Ascending aorta (tissue), 2 donors: ENCODE results near the gene GSTA1. TPM values are rescaled to one million over a fixed set of nuclear protein-coding genes. Genes with fewer than 3 reads are reported as not detected.
"Not testable (repeated sequence)": the region's sequence is repeated elsewhere in the genome, so short reads cannot be mapped to it uniquely, and the experiment has no call there.

ENCODE experiments used
- DNase-seq, 2 donors: peaks; one replicate each; pipeline ENCODE4 v3.0.0-alpha.2; 2019; ENCODE audit warnings: low spot score in 2 of 2
- H3K27ac ChIP-seq, 2 donors: fragments of 200-600 bp; sonication (generic); one replicate each; pipeline ENCODE4 v1.5.1; 2016 to 2017; ENCODE audit warnings: mild to moderate bottlenecking in 1 of 2
- H3K27me3 ChIP-seq: fragments of 200-600 bp; sonication (generic); one replicate; pipeline ENCODE4 v1.5.1; 2017
- H3K36me3 ChIP-seq, 2 donors: fragments of 200-600 bp; sonication (generic); one replicate each; pipeline ENCODE4 v1.5.1; 2016
- H3K4me1 ChIP-seq, 2 donors: fragments of 200-600 bp; sonication (generic); one replicate each; pipeline ENCODE4 v1.5.1; 2016 to 2017; ENCODE audit warnings: mild to moderate bottlenecking in 1 of 2
- H3K4me3 ChIP-seq, 2 donors: fragments of 200-600 bp; sonication (generic); one replicate each; pipeline ENCODE4 v1.5.1; 2016 to 2017; ENCODE audit warnings: mild to moderate bottlenecking in 1 of 2
- H3K9me3 ChIP-seq, 2 donors: fragments of 200-600 bp; sonication (generic); one replicate each; pipeline ENCODE4 v1.5.1; 2016
- CTCF ChIP-seq, 3 experiments: fragments of 200-600 bp in 2 of 3; fragments of 450-650 bp in 1 of 3; sonication (generic) in 2 of 3; IDR thresholded peaks; one replicate each; pipeline ENCODE4 v1.5.1; 2016 to 2019; ENCODE audit warnings: antibody characterized with exemption in 3 of 3, mild to moderate bottlenecking in 1 of 3, moderate library complexity in 1 of 3
- intact Hi-C: fragments of 100-400 bp; cut with DNase I; formaldehyde crosslinking; loops from one replicate; pipeline ENCODE4 v1.15.1; 2023
- total RNA-seq: library from RNA; depleted of rRNA; stranded (reverse); fragments of >200 nt; gene quantifications from one replicate; pipeline ENCODE4 v1.1.0, GENCODE V29; 2016

Gene GSTA1
- total RNA-seq, 1 donor from 2014 or later, result 26.7 TPM

- Histone ChIP-seq H3K27me3 (no peaks in the 10 kb centered on the region), H3K9me3 (no peaks in the 10 kb centered on the region), H3K4me1 (no peaks in the 10 kb centered on the region), H3K27ac (no peak overlapping the region), H3K36me3 (no peaks in the 10 kb centered on the region), H3K4me3 (no peak overlapping the region)
- no peak for TF ChIP-seq CTCF (IDR thresholded peaks at IDR 0.05)
- DNase-seq, result no peak
- intact Hi-C loops, result no loop called here
These were observed 15.1 kb downstream of the GSTA1 start for GRCh38 chr6:52788478-52788877.

GRCh38 chr6:52787917-52788316, 15.7 kb downstream of the GSTA1 start:
- no peak for DNase-seq
- intact Hi-C loops, result loop anchor here (2.0 kb wide), 1 partner anchor 39 kb away; no protein-coding TSS in a partner anchor
- no peaks in the 10 kb centered on the region for H3K9me3 ChIP-seq
- TF ChIP-seq CTCF (IDR thresholded peaks at IDR 0.05), result no peak
- no peaks in the 10 kb centered on the region for H3K4me1 ChIP-seq
- H3K27me3 ChIP-seq, result no peaks in the 10 kb centered on the region
- no peaks in the 10 kb centered on the region for H3K36me3 ChIP-seq
- no peak overlapping the region for H3K27ac ChIP-seq
- H3K4me3 ChIP-seq, result no peak overlapping the region

DNA sequence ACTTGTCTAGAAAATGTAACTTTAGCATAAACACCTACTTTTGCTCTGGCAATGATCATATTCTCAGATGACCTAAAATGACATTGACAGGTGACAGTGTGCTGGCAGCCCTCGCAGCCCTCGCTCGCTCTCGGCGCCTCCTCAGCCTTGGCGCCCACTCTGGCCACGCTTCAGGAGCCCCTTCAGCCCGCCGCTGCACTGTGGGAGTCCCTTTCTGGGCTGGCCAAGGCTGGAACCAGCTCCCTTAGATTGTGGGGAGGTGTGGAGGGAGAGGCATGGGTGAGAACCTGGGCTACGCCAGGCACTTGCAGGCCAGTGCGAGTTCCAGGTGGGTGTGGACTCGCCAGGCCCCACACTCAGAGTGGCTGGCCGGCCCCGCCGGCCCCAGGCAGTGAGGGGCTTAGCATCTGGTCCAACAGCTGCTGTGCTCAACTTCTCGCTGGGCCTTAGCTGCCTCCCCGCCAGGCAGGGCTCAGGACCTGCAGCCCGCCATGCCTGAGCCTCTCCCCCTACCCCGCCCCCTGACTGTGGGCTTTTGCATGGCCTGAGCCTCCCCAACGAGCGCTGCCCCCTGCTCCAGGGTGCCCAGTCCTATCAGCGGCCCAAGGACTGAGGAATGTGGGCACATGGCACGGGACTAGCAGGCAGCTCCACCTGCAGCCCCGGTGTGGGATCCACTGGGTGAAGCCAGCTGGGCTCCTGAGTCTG, 17.2 kb downstream of the GSTA1 start:
- no peak for DNase-seq
- Histone ChIP-seq H3K36me3 (no peaks in the 10 kb centered on the region), H3K27ac (no peak overlapping the region), H3K27me3 (no peaks in the 10 kb centered on the region), H3K4me1 (no peaks in the 10 kb centered on the region), H3K9me3 (no peaks in the 10 kb centered on the region), H3K4me3 (no peak overlapping the region)
- TF ChIP-seq CTCF (IDR thresholded peaks at IDR 0.05), result no peak
- intact Hi-C loops, result loop anchor here (2.0 kb wide), 1 partner anchor 40 kb away; no protein-coding TSS in a partner anchor

- H3K27me3 ChIP-seq, H3K27ac ChIP-seq, H3K4me1 ChIP-seq, H3K9me3 ChIP-seq, intact Hi-C loops, H3K36me3 ChIP-seq, H3K4me3 ChIP-seq, DNase-seq: not testable (repeated sequence)
These were observed 20.8 kb downstream of the GSTA1 start for GRCh38 chr6:52782696-52783274.

DNA sequence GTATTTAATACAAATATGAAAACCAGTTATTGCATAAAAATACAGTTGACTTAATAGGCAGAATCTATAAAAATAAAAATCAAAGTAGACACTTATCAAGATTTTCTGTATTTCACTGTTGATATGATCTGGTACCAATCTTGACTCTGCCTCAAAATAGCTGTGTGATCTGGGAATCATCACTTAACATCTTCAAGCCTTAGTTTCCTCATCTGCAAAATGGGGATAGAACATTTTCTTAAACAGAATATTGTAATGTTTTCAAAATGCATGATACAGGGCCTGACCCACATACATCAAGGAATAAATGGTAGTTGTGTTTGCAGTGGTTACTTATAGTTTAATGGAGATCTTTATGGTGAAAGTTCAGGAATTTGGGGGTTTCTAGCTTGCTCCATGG, 21.4 kb downstream of the GSTA1 start:
- H3K36me3 ChIP-seq, intact Hi-C loops, H3K4me3 ChIP-seq, DNase-seq, H3K9me3 ChIP-seq, H3K4me1 ChIP-seq, H3K27me3 ChIP-seq, H3K27ac ChIP-seq: not testable (repeated sequence)

DNA sequence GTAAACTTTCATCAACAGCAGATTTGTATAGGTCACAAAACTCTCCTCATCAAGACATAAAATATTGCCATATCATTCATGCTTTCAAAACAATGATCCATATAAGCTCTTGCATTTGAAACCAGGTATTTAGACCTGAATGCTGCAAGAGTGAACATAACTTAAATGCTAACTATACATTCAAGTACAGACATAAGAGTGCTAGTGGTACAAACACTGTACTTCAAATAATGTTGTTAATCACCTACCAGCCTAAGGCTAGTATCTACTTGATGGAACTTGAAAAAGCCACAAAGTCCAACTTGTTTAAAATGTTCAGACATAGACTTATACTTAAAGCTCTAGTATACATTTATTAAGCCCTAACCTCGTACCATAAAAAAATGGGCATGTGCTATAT, 24.4 kb downstream of the GSTA1 start:
- no peaks in the 10 kb centered on the region for H3K36me3 ChIP-seq
- H3K4me1 ChIP-seq, result no peaks in the 10 kb centered on the region
- H3K27ac ChIP-seq, result no peak overlapping the region
- H3K27me3 ChIP-seq, result no peaks in the 10 kb centered on the region
- no peaks in the 10 kb centered on the region for H3K9me3 ChIP-seq
- no peak overlapping the region for H3K4me3 ChIP-seq
- intact Hi-C loops, result no loop called here
- DNase-seq, result no peak
- TF ChIP-seq CTCF (IDR thresholded peaks at IDR 0.05), result no peak

- DNase-seq, H3K36me3 ChIP-seq, H3K4me3 ChIP-seq, H3K9me3 ChIP-seq, H3K27me3 ChIP-seq, intact Hi-C loops, H3K4me1 ChIP-seq, H3K27ac ChIP-seq: not testable (repeated sequence)
These were observed 26.8 kb downstream of the GSTA1 start for GRCh38 chr6:52776711-52777351.

- H3K27ac ChIP-seq, H3K9me3 ChIP-seq, H3K4me3 ChIP-seq, DNase-seq, H3K36me3 ChIP-seq, H3K27me3 ChIP-seq, intact Hi-C loops, H3K4me1 ChIP-seq: not testable (repeated sequence)
These were observed 34.2 kb downstream of the GSTA1 start for GRCh38 chr6:52769399-52769798.

DNA sequence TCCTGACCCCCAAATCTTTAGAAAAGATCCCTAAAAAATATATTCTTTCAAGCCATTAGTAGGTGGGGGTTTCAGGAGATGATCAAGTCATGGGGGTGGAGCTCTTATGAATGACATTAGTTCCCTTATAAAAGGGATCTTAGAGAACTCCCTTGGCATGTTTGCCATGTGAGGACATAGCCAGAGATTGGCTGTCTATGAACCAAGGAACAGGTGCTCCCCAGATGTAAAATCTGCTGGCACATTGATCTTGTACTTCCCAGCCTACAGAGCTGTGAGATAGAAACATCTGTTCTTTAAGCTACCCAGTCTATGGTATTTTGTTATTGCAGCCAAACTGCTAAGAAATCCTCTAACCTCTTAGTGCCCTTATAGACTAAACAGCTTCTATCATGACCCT, 36.0 kb downstream of the GSTA1 start:
- H3K9me3 ChIP-seq, intact Hi-C loops, H3K27ac ChIP-seq, H3K36me3 ChIP-seq, H3K27me3 ChIP-seq, H3K4me1 ChIP-seq, DNase-seq, H3K4me3 ChIP-seq: not testable (repeated sequence)

GRCh38 chr6:52763322-52763916, 40.2 kb downstream of the GSTA1 start, which contains the start of gene GSTA2:
Gene GSTA2, minus strand, starts transcription at chr6:52763475. Its CDS starts 5,528 bp downstream, at chr6:52757947.
- H3K27ac ChIP-seq, DNase-seq, H3K27me3 ChIP-seq, H3K4me3 ChIP-seq, H3K9me3 ChIP-seq, H3K36me3 ChIP-seq, H3K4me1 ChIP-seq, intact Hi-C loops: not testable (repeated sequence)
